NCI-H226 (cell line): ENCODE results near the gene CHPF.

ENCODE experiments used
- DNase-seq: peaks from one replicate; pipeline ENCODE4 v3.0.0-alpha.2; 2015

Gene CHPF, protein sequence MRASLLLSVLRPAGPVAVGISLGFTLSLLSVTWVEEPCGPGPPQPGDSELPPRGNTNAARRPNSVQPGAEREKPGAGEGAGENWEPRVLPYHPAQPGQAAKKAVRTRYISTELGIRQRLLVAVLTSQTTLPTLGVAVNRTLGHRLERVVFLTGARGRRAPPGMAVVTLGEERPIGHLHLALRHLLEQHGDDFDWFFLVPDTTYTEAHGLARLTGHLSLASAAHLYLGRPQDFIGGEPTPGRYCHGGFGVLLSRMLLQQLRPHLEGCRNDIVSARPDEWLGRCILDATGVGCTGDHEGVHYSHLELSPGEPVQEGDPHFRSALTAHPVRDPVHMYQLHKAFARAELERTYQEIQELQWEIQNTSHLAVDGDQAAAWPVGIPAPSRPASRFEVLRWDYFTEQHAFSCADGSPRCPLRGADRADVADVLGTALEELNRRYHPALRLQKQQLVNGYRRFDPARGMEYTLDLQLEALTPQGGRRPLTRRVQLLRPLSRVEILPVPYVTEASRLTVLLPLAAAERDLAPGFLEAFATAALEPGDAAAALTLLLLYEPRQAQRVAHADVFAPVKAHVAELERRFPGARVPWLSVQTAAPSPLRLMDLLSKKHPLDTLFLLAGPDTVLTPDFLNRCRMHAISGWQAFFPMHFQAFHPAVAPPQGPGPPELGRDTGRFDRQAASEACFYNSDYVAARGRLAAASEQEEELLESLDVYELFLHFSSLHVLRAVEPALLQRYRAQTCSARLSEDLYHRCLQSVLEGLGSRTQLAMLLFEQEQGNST

DNA sequence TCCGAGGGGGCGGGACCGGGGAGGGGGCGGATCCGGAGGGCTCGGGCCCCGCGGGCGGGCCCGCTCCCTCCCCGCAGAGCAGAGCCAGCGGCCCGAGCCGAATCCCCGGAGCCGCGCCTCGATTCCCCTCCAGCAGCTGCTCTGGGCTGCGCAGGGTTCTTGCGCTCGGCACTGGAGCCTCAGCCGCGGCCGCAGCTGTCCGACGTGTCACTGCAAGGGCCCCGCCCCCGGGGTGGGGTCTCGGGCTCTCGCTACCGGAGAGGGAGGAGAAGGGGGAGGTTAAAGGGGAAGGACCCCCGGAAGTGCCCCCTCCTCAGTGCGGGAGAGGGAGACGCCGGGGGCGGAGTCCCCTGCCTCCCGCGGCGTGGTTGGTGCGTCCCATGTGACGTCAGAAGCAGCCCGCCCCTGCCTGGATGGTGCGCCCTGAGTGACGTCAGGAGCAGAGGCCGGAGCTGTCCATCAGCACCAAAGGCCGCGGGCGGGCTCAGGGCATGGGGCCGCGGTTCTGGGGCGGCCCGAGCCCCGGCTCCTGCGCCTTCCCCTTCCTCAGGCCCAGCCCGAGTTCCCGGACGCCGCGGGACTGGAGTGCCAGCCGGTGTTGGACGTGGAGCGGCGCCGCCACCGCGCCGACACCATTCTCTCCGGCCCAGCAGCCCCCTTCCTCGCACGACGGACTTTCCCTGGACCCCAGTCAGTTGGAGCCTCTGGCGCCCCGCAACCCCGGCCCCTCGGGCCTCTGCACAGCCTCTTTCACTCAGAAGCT, at the start of gene CHPF, which contains the start of gene TMEM198:
TSS of gene CHPF (minus strand) at position 214 of the 763 bp plus-strand sequence. CDS start 271 bp downstream, outside the sequence.
TSS of gene TMEM198 (plus strand) at position 433 of the 763 bp plus-strand sequence. CDS start 700 bp downstream, outside the sequence.
- DNase-seq = peak; percentile 98

GRCh38 chr2:219593154-219593553, 49.5 kb upstream of the CHPF start:
- no peak for DNase-seq

- no peak for DNase-seq
Observed at GRCh38 chr2:219592736-219593135, 49.1 kb upstream of the CHPF start.

- DNase-seq = no peak
Observed at GRCh38 chr2:219591091-219591490, 47.5 kb upstream of the CHPF start.

GRCh38 chr2:219581346-219581745, 37.7 kb upstream of the CHPF start:
- no peak for DNase-seq

DNA sequence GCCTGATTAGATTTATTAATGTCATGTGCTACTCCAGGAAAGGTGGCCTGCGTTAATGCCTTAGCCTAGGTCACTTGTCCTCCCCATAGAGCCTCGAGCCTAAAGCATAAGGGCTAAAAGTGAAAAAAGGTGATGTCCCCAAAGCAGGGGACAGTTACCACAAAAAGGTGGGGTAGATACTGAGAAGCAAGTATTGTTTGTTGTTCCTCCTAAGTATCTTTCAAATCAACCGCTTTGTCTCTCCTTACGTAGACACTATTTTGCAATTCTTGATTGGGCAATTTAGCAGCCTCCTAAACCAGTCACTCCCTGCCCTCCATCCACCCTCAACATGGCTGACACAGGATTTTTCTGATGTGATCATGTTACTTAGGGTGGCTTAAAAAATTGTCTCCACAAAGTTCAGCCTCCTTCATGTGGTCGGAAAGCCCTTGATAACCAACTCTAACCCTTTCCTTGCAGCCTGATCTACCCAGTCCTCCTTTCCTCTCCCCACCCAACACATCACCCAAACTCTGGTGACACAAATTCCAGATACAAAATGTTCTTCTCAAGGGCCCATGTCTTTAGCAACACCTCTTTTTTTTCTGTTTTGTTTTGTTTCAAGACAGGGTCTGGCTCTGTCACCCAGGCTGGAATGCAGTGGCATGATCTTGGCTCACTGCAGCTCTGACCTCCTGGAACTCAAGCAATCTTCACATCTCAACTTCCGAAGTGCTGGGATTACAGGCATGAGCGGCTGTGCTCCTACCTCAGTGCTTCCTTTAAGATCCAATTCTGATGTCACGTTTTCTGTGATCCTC, 35.4 kb upstream of the CHPF start:
- peak; percentile 12 for DNase-seq

DNA sequence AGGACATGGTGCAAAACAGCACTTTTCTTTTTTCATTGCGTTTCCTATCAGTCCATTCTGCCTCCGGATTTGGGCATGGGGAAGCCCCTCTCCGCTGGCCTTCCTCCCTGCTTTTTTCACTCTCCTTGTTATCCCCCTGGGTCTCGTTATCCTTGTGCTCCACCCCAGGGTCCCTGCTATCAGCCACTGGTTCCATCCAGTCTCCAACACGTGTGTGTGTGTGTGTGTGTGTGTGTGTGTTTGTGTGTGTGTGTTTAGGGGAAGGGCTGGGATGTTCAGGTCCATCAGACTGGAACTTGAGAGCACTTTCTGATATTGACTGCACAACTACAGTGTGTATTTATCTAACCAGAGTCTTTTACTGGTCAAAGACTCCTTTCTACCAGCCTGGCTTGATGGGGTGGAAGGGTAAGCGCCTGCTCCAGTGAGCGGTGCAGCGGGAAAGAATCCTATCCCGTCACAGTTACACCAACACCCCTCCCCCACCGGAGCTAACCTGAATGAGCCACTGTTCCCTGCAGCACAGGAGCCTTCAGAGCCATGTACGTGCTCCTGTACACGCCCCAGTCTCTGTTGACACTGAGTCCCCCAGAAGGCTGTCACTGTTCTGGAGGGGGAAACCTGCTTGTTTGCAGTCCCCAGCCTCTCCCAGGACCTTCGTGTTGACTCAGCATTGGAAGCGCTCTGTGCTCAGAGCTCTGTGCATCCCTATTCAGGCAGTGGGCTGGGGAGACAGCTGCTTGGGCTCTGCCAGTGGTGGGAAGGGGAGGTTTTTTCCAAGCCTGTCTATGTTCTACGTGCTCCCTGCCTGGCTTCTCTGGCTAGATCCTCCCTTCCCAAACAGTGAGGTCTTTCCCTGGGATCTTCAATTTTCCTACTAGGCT, 33.1 kb upstream of the CHPF start:
- DNase-seq = no peak

DNA sequence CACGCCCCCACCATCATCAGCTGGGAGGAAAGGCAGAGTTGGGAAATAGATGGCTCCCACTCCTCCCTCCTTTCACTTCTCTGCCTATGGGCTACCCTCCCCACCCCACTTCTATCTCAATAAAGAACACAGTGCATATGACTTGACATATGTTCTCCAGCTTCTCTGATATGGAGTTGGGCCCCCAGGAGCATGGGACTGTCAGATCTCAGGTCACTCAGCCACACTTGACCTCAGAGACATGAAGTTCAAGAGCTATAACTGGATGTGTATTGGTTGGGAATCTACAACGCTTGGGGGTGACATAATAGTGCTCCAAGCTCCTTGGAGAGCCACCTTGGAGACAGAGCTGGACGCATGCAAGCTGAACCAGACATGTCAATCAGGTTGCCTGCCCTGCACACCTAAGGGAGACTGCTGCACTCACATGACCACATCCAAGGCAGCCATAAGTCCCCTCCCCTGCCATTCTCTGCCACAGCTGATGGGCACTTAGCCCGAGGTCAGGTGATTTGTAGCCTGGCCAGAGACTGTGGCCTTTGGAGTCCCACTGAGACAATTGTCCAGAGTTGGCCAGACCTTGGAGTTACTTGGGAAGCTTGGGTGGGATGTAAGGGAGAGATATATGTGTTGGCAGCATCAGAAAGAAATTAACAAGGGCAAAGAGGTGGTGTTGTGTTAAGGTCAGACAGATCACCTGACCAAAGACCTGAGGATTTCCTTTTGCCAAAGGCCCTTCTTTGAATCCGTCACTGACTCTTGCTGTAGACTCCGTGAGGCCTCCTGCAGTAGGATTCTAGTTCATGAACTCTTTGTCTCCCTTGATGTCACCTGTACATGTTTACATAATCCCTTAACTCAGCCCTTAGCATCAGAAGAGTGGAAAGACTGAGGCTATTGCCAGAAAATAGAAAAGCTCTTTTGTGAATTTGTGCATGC, 32.2 kb upstream of the CHPF start:
- no peak for DNase-seq

DNA sequence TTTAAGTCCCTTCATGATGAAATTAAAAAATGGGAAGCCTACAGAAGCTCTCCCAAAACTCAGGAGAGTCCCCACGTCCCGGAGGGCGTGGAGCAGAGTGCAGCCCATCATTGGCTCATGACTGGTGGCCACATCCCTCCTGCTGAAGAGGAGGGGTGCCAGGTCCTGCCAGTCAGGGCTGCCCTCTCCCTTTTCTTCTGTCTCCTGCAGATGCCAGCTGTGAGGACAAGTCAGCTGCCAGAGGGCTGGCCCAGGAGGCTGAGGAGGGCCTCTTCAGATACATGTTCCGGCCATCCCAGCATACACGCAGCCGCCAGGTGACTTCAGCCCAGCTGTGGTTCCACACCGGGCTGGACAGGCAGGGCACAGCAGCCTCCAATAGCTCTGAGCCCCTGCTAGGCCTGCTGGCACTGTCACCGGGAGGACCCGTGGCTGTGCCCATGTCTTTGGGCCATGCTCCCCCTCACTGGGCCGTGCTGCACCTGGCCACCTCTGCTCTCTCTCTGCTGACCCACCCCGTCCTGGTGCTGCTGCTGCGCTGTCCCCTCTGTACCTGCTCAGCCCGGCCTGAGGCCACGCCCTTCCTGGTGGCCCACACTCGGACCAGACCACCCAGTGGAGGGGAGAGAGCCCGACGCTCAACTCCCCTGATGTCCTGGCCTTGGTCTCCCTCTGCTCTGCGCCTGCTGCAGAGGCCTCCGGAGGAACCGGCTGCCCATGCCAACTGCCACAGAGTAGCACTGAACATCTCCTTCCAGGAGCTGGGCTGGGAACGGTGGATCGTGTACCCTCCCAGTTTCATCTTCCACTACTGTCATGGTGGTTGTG, 31.1 kb upstream of the CHPF start:
- no peak for DNase-seq

DNA sequence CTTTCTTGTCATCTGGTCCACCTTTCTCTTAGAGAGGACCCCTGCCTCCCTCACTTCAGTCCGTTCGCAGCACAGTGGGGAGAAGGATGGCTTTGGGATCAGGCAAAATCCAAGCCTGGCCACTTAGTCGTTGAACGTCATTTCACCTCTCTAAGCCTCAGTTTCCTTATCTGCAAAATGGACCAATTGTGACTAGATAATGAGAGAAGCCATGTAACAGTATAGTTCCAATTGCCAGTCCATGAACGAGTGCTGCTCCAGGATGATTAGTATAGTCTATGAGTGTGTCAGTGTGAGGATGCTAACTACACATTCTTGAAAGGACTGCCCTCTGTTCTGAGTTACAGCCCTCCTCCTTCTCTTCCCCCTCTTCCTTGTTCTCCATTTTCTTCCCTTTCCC, 29.6 kb upstream of the CHPF start:
- DNase-seq = no peak

- no peak for DNase-seq
Observed at GRCh38 chr2:219572237-219573001, 28.8 kb upstream of the CHPF start, which contains the start of gene INHA. Gene INHA (plus strand): TSS chr2:219572310. CDS start chr2:219572375, 65 bp downstream.

DNA sequence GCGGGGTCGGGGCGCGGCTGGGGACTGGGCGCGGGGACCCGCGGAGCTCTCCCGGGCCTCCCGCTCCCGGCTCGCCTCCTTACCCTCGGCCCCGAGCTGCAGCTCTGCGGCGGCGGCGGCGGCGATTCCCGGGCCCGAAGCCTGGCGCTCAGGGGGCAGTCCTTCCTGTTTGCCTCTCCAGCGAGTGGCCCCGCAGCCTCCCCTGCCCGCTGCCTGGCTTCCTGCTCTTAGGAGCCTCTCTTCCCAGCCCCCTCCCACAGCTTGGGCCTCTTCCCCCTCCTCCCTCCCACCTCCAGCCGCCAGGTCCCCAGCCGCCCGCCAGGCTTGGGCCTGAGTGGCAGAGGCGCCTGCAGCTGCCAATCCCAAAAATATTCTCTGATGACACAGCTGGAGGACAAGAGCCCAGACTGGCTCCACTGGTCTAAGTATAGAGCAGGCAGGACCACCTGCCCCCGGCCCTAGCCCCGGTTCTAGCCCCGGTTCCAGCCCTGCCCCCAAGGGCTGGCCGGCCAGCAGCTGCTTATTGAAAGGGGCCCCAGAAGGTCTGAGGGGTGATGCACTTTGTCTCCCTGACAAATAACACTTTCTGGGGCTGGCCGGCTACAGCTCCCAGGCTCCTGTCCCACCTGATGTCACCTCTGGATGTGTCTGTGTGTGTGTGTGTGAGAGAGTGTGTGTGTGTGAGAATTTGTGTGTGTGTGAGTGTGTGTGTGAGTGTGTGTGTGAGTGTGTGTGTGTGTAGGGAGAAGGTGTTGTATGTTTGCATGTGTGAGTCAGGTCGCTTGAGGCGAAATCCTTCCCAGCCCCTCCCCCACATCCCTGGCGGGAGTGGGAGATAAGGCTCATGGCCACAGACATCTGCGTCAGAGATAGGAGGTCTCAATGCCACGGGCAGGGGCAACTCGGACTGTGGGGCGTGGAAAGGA, 28.0 kb upstream of the CHPF start, which contains the start of gene OBSL1:
TSS of gene OBSL1 (minus strand) at position 229 of the 926 bp plus-strand sequence. CDS start 307 bp downstream, outside the sequence.
- DNase-seq = peak; percentile 97

DNA sequence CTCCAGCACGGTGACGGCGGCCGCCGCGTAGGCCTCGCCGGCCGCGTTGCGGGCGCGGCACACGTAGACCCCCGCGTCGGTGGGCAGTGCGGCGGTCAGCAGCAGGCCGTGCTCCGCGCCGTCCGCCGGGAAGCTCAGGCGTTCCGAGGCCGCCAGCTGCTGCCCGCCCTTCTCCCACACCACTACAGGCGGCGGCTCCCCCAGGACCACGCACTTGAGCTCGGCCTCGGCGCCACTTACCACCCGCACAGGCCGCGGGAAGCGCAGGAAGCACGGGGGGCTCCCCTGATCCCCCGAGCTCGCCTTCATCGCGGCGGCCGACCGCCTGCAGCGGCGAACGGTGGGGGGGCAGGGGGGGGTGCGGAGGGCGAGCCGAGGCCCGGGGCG, 27.3 kb upstream of the CHPF start:
- no peak for DNase-seq

GRCh38 chr2:219570194-219570923, 26.8 kb upstream of the CHPF start:
- peak; percentile 39 for DNase-seq

- no peak for DNase-seq
Observed at GRCh38 chr2:219569635-219570034, 26.0 kb upstream of the CHPF start.

DNA sequence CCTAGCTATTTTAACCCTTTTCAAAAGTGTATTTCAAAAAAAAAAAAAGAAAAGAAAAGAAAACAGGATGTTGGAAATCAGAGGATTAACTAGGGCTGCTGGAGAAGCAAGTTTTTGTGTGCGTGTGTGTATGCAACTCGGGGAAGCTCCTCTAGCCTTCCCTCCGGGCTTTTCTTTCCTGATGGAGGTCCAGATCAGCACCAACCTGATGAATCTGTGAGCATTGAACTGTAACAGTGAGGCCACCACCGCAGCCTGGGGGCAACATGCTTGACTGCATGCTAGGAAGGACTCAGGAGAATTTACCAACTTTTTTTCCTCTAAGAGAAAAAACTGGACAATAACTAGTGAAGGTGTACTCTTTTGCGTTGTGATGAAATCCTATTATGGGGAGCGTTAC, 25.4 kb upstream of the CHPF start:
- no peak for DNase-seq
